OCI-LY7 (cell line): ENCODE results near the gene MTHFD1L.

Experiments
- CTCF ChIP-seq: fragments of 200-600 bp; sonication (generic); conservative IDR thresholded peaks from 2 replicates; pipeline ENCODE4 v1.5.1; 2014; ENCODE audit warnings: mild to moderate bottlenecking, antibody characterized with exemption, low read length, moderate library complexity, mixed read lengths
- EZH2phosphoT487 ChIP-seq: fragments of 200-600 bp; sonication (generic); IDR thresholded peaks from 2 replicates; pipeline ENCODE4 v1.6.1; 2018; ENCODE audit warnings: low read depth, borderline replicate concordance, mild to moderate bottlenecking, mixed run types, antibody characterized with exemption, low read length, moderate library complexity, mixed read lengths

DNA sequence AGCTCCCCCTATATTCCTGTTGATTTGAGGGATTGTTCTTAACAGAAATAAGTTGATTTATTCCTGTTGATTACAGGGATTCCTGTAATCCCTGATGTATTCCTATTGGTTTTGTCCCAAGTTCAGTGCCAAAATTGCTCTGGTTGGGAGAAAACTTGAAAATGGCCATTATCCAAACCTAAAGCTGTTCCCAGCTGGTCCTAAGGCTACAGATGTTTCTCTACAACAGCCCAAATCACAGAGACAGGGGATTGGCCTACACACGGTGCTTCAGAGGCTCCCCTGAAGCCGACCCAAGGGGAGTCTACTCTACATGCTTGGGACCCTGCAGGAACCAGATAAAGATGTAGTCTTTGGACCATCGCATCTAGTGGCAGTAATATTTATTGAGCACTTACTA, 275.3 kb downstream of the MTHFD1L start:
- TF ChIP-seq CTCF (no peak), EZH2phosphoT487 (no peak)
